OCI-LY7 (cell line): ENCODE results near the gene STIL. TPM values are rescaled to one million over a fixed set of nuclear protein-coding genes. Genes with fewer than 3 reads are reported as not detected.
A peak's percentile ranks its signal among the peaks of the same experiment; 100 is the strongest.

Source experiments
- BruUV-seq: library from RNA; stranded (reverse); fragments of 400-500 nt; replicated peaks from 2 replicates; lab custom pipeline; 2021; lab: Mats Ljungman, UMichigan
- CTCF ChIA-PET: fragments of 300-600 bp; sonication (Branson Sonifier 250); formaldehyde crosslinking; loops from one replicate; lab custom pipeline; 2022; ENCODE audit warnings: antibody characterized with exemption; ENCODE audit not compliant: unreplicated experiment; lab: Charles Lee
- POLR2A ChIA-PET: fragments of 300-600 bp; sonication (Branson Sonifier 250); formaldehyde crosslinking; loops from one replicate; lab custom pipeline; 2022; ENCODE audit warnings: antibody characterized with exemption; lab: Charles Lee
- DNase-seq: peaks from one replicate; pipeline ENCODE4 v3.0.0-alpha.2; 2015; ENCODE audit warnings: low spot score
- H2AFZ ChIP-seq: fragments of 200-600 bp; sonication (generic), shearing (Covaris generic); 2 replicates; pipeline ENCODE4 v1.6.1; 2014; ENCODE audit warnings: mild to moderate bottlenecking, antibody characterized with exemption, low read length, moderate library complexity
- H3K27ac ChIP-seq: fragments of 200-600 bp; sonication (generic); 2 replicates; pipeline ENCODE4 v1.5.1; 2014; ENCODE audit warnings: mixed run types, low read depth, mild to moderate bottlenecking, moderate library complexity, low read length, inconsistent platforms; ENCODE audit not compliant: poor library complexity, severe bottlenecking
- H3K36me3 ChIP-seq: fragments of 200-600 bp; sonication (generic); 2 replicates; pipeline ENCODE4 v1.6.1; 2014; ENCODE audit warnings: mild to moderate bottlenecking, antibody characterized with exemption, low read length, moderate library complexity, mixed read lengths; ENCODE audit not compliant: insufficient read depth
- H3K4me1 ChIP-seq: fragments of 200-600 bp; sonication (generic); 2 replicates; pipeline ENCODE4 v1.5.1; 2014; ENCODE audit warnings: mild to moderate bottlenecking, low read length; ENCODE audit not compliant: insufficient read depth, poor library complexity, severe bottlenecking
- H3K4me2 ChIP-seq: fragments of 200-600 bp; sonication (generic); 2 replicates; pipeline ENCODE4 v1.6.1; 2014; ENCODE audit warnings: mild to moderate bottlenecking, low read length
- H3K4me3 ChIP-seq: fragments of 200-600 bp; sonication (generic); 2 replicates; pipeline ENCODE4 v1.5.1; 2014; ENCODE audit warnings: mild to moderate bottlenecking, low read depth, low read length; ENCODE audit not compliant: poor library complexity, severe bottlenecking
- H3K79me2 ChIP-seq: fragments of 200-600 bp; sonication (generic); 2 replicates; pipeline ENCODE4 v1.6.1; 2016; ENCODE audit warnings: low read depth, mild to moderate bottlenecking, low read length, moderate library complexity, mixed read lengths; ENCODE audit not compliant: insufficient read depth
- H3K9me2 ChIP-seq: fragments of 200-600 bp; sonication (generic); 2 replicates; pipeline ENCODE4 v1.6.1; 2016; ENCODE audit warnings: mild to moderate bottlenecking, low read length, mixed read lengths; ENCODE audit not compliant: insufficient read depth
- H3K9me3 ChIP-seq: fragments of 200-600 bp; sonication (generic); 2 replicates; pipeline ENCODE4 v1.6.1; 2014; ENCODE audit warnings: mild to moderate bottlenecking, mixed run types, low read length, mixed read lengths
- H4K20me1 ChIP-seq: fragments of 200-600 bp; sonication (generic); 2 replicates; pipeline ENCODE4 v1.6.1; 2014; ENCODE audit warnings: mild to moderate bottlenecking, antibody characterized with exemption, low read length, moderate library complexity, mixed read lengths; ENCODE audit not compliant: insufficient read depth
- CTCF ChIP-seq: fragments of 200-600 bp; sonication (generic); conservative IDR thresholded peaks from 2 replicates; pipeline ENCODE4 v1.5.1; 2014; ENCODE audit warnings: mild to moderate bottlenecking, antibody characterized with exemption, low read length, moderate library complexity, mixed read lengths
- EZH2phosphoT487 ChIP-seq: fragments of 200-600 bp; sonication (generic); IDR thresholded peaks from 2 replicates; pipeline ENCODE4 v1.6.1; 2018; ENCODE audit warnings: low read depth, borderline replicate concordance, mild to moderate bottlenecking, mixed run types, antibody characterized with exemption, low read length, moderate library complexity, mixed read lengths
- intact Hi-C: fragments of 100-400 bp; cut with micrococcal nuclease; formaldehyde crosslinking; loops from one replicate; pipeline ENCODE4 v1.10.0; 2022; ENCODE audit not compliant: unreplicated experiment
- total RNA-seq, 2 experiments: library from RNA; depleted of rRNA in 1 of 2; stranded (reverse); fragments of >200 nt in 1 of 2; shearing (Covaris generic) in 1 of 2; gene quantifications; 2 replicates each; pipeline ENCODE4 v1.2.3, GENCODE V29; 2014 to 2022

Gene STIL
- total RNA-seq, 2 experiments from 2014 or later = 46.6 to 60.0 TPM

- H3K9me3 ChIP-seq = no peaks in the 10 kb centered on the region
- BruUV-seq = no TSS peak
- H4K20me1 ChIP-seq = no peaks in the 10 kb centered on the region
- H3K4me3 ChIP-seq = no peak overlapping the region
- peak overlapping the region; percentile 82; the same call in 1 of the 2 replicates for H3K4me2 ChIP-seq
- peaks cover 26% of the 10 kb centered on the region for H3K79me2 ChIP-seq
- CTCF ChIA-PET = interaction anchor here (0.8 kb wide), 1 partner anchor 8 kb away, joined by 3 read pairs; no protein-coding TSS in a partner anchor
- no peak overlapping the region; the same call in 1 of the 2 replicates for H2AFZ ChIP-seq
- H3K27ac ChIP-seq = no peak overlapping the region
- no peak for DNase-seq
- intact Hi-C loops = no loop called here
- peaks cover 9% of the 10 kb centered on the region; the same call in 1 of the 2 replicates for H3K36me3 ChIP-seq
- TF ChIP-seq CTCF (no peak), EZH2phosphoT487 (no peak)
- POLR2A ChIA-PET = interaction anchor here (1.3 to 3.9 kb wide), 3 partner anchors 8 to 18 kb away, joined by 7 to 18 read pairs (median 8); partner anchors contain the start of gene STIL
- no peaks in the 10 kb centered on the region for H3K9me2 ChIP-seq
- H3K4me1 ChIP-seq = peaks cover 26% of the 10 kb centered on the region
These were observed 17.9 kb upstream of the STIL start for GRCh38 chr1:47331875-47332274.

DNA sequence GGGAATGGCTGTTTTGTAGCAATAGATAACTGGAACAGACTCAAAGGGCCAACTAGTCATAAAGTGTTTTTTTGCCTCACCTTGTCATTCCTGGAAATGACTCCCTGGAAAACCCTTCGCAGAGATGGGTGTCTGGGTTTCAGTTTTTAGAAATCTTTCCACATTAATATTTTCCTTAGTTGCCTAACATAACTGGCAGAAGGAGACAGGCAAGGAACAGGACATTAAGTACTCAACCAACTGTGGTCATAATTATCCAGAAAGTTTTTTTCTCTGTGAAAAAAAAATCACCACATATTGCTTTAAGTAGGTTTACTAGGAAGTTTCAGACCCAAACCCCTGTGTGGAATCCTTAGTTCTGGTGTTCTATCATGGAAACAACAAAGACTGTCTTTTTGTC is 16.3 kb upstream of the STIL start:
- ChIA-PET POLR2A (interaction anchor here (1.0 to 1.5 kb wide), 2 partner anchors 15 to 16 kb away, joined by 3 to 4 read pairs; partner anchors contain the start of gene STIL), CTCF (no interaction called here)
- Histone ChIP-seq H2AFZ (no peak overlapping the region), H3K4me1 (peaks cover 20% of the 10 kb centered on the region), H3K79me2 (peaks cover 9% of the 10 kb centered on the region), H3K9me2 (no peaks in the 10 kb centered on the region), H3K27ac (no peak overlapping the region), H3K36me3 (no peaks in the 10 kb centered on the region), H4K20me1 (no peaks in the 10 kb centered on the region), H3K9me3 (no peaks in the 10 kb centered on the region), H3K4me3 (no peak overlapping the region), H3K4me2 (no peak overlapping the region)
- TF ChIP-seq CTCF = no peak
- no peak for TF ChIP-seq EZH2phosphoT487
- no peak for DNase-seq
- intact Hi-C loops = no loop called here
- no TSS peak for BruUV-seq

DNA sequence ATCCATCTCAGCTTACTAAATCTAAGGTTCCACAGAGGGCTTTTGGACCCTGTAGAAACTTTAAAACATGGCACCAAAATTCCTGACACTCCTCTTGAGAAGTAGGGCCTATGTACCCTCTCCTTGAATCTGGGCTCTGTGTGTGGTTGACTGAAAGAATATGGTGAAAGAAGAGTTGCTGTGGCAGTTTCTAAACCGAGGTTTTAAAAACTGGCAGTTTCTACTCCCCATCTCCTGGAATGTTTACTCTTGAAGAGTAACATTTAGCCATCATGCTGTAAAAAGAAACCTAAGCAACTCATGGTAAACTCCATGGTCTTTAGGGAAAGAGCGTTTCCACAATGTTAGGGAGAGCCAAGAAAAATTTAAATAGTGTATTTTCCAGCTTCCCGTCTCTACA is 15.0 kb upstream of the STIL start:
- POLR2A ChIA-PET = no interaction called here
- CTCF ChIA-PET = no interaction called here
- H3K9me2 ChIP-seq = no peaks in the 10 kb centered on the region
- H3K4me3 ChIP-seq = no peak overlapping the region
- no TSS peak for BruUV-seq
- H3K79me2 ChIP-seq = no peaks in the 10 kb centered on the region
- H3K9me3 ChIP-seq = no peaks in the 10 kb centered on the region
- H3K4me1 ChIP-seq = peaks cover 17% of the 10 kb centered on the region
- no peaks in the 10 kb centered on the region for H3K36me3 ChIP-seq
- H3K27ac ChIP-seq = no peak overlapping the region
- H4K20me1 ChIP-seq = no peaks in the 10 kb centered on the region
- TF ChIP-seq EZH2phosphoT487 (no peak), CTCF (no peak)
- no peak overlapping the region for H2AFZ ChIP-seq
- intact Hi-C loops = no loop called here
- DNase-seq = no peak
- H3K4me2 ChIP-seq = no peak overlapping the region
